HG03432 (cell line): ENCODE data around the gene LYPD3.
"Not testable (repeated sequence)": the region's sequence is repeated elsewhere in the genome, so short reads cannot be mapped to it uniquely, and the experiment has no call there.

Experiments
- ATAC-seq: cut with Tn5 transposase; IDR thresholded peaks from one replicate; pipeline ENCODE4 v1.9.1; 2021; ENCODE audit warnings: mild to moderate bottlenecking, moderate library complexity; ENCODE audit not compliant: unreplicated experiment

LYPD3 gene

GRCh38 chr19:43462785-43463380 is 2.5 kb downstream of the LYPD3 start:
- ATAC-seq, result no peak

- no peak for ATAC-seq
Observed at GRCh38 chr19:43462383-43462782, 3.0 kb downstream of the LYPD3 start.

GRCh38 chr19:43461303-43461702 is 4.1 kb downstream of the LYPD3 start:
- no peak for ATAC-seq

- no peak for ATAC-seq
Observed at GRCh38 chr19:43460362-43461016, 4.9 kb downstream of the LYPD3 start.

GRCh38 chr19:43457809-43458208 is 7.6 kb downstream of the LYPD3 start:
- no peak for ATAC-seq

- ATAC-seq, result no peak
Observed at GRCh38 chr19:43455321-43456113, 9.9 kb downstream of the LYPD3 start.

- no peak for ATAC-seq
Observed at GRCh38 chr19:43454031-43454430, 11.4 kb downstream of the LYPD3 start.

GRCh38 chr19:43452582-43452981 is 12.8 kb downstream of the LYPD3 start:
- ATAC-seq, result no peak

- ATAC-seq, result no peak
Observed at GRCh38 chr19:43450545-43450997, 14.8 kb downstream of the LYPD3 start.

- ATAC-seq, result no peak
Observed at GRCh38 chr19:43447655-43448054, 17.8 kb downstream of the LYPD3 start.

GRCh38 chr19:43446746-43447489 is 18.5 kb downstream of the LYPD3 start:
- ATAC-seq, result no peak

GRCh38 chr19:43445426-43445825 is 20.0 kb downstream of the LYPD3 start:
- no peak for ATAC-seq

- no peak for ATAC-seq
Observed at GRCh38 chr19:43444531-43445287, 20.7 kb downstream of the LYPD3 start.

- not testable (repeated sequence) for ATAC-seq
Observed at GRCh38 chr19:43444091-43444490, 21.3 kb downstream of the LYPD3 start.

GRCh38 chr19:43441716-43442115 is 23.7 kb downstream of the LYPD3 start:
- no peak for ATAC-seq

- ATAC-seq, result no peak
Observed at GRCh38 chr19:43439709-43440063, 25.7 kb downstream of the LYPD3 start.

GRCh38 chr19:43439032-43439708 is 26.2 kb downstream of the LYPD3 start:
- no peak for ATAC-seq

GRCh38 chr19:43438291-43439031 is 26.9 kb downstream of the LYPD3 start:
- ATAC-seq, result no peak

GRCh38 chr19:43437712-43438111 is 27.7 kb downstream of the LYPD3 start:
- no peak for ATAC-seq
